Naive thymus-derived CD4-positive, alpha-beta T cell (primary cell): ENCODE results near the gene GOLM1. TPM values are rescaled to one million over a fixed set of nuclear protein-coding genes. Genes with fewer than 3 reads are reported as not detected.
"Not testable (repeated sequence)": the region's sequence is repeated elsewhere in the genome, so short reads cannot be mapped to it uniquely, and the experiment has no call there.

ENCODE experiments used
- ATAC-seq: fragments of 150-1000 bp; cut with Tn5 transposase; 2 replicates; pipeline ENCODE4 v1.10.0; 2021; ENCODE audit warnings: mild to moderate bottlenecking, moderate library complexity
- CTCF ChIA-PET: fragments of 350-600 bp; sonication (Branson Sonifier 250); formaldehyde crosslinking; loops from one replicate; lab custom pipeline; 2021; ENCODE audit warnings: antibody characterized with exemption; lab: Charles Lee
- POLR2A ChIA-PET: fragments of 350-600 bp; sonication (Branson Sonifier 250); formaldehyde crosslinking; loops from one replicate; lab custom pipeline; 2021; ENCODE audit warnings: antibody characterized with exemption, inconsistent platforms; lab: Charles Lee
- DNase-seq, 9 donors: peaks; one replicate each; pipeline versions ENCODE4 v3.0.0 to v3.0.0-alpha.2; 2020 to 2022; ENCODE audit warnings: mixed read lengths in 1 of 9
- H3K27ac ChIP-seq: one replicate; pipeline ENCODE4 v1.7.0; 2013; ENCODE audit warnings: mild to moderate bottlenecking, low read depth, low read length, moderate library complexity
- H3K27me3 ChIP-seq, 2 donors: one replicate each; pipeline ENCODE4 v1.7.0; 2013; ENCODE audit warnings: low read length in 2 of 2, mild to moderate bottlenecking in 2 of 2, moderate library complexity in 2 of 2; ENCODE audit not compliant: control insufficient read depth in 2 of 2, insufficient read depth in 2 of 2
- H3K36me3 ChIP-seq, 3 experiments: 1 replicate in 2 of 3; 2 replicates in 1 of 3; pipeline ENCODE4 v1.7.0; 2013; ENCODE audit warnings: low read length in 3 of 3, mild to moderate bottlenecking in 3 of 3, moderate library complexity in 1 of 3; ENCODE audit not compliant: insufficient read depth in 3 of 3, control insufficient read depth in 2 of 3
- H3K4me1 ChIP-seq, 2 donors: one replicate each; pipeline ENCODE4 v1.7.0; 2013; ENCODE audit warnings: low read length in 2 of 2, mild to moderate bottlenecking in 2 of 2, moderate library complexity in 1 of 2; ENCODE audit not compliant: control insufficient read depth in 2 of 2, insufficient read depth in 2 of 2
- H3K4me3 ChIP-seq: 2 replicates; pipeline ENCODE4 v1.7.0; 2013; ENCODE audit warnings: mild to moderate bottlenecking, low read length
- H3K9me3 ChIP-seq, 3 experiments: 1 replicate in 2 of 3; 2 replicates in 1 of 3; pipeline ENCODE4 v1.7.0; 2013; ENCODE audit warnings: low read length in 3 of 3; ENCODE audit not compliant: control insufficient read depth in 2 of 3
- H3K27ac Mint-ChIP-seq, 9 donors: one replicate each; pipeline ENCODE4 v1.8.0; 2020 to 2022; ENCODE audit warnings: mixed read lengths in 9 of 9, mild to moderate bottlenecking in 8 of 9, moderate library complexity in 5 of 9, inconsistent platforms in 2 of 9
- H3K27me3 Mint-ChIP-seq, 5 donors: one replicate each; pipeline ENCODE4 v1.8.0; 2021 to 2022; ENCODE audit warnings: mixed read lengths in 5 of 5, mild to moderate bottlenecking in 1 of 5
- H3K36me3 Mint-ChIP-seq, 5 donors: one replicate each; pipeline ENCODE4 v1.8.0; 2020 to 2022; ENCODE audit warnings: mixed read lengths in 5 of 5, mild to moderate bottlenecking in 3 of 5, inconsistent platforms in 1 of 5
- H3K4me1 Mint-ChIP-seq, 7 donors: one replicate each; pipeline ENCODE4 v1.8.0; 2020 to 2022; ENCODE audit warnings: mixed read lengths in 7 of 7, mild to moderate bottlenecking in 3 of 7, inconsistent platforms in 1 of 7
- H3K4me3 Mint-ChIP-seq, 10 donors: one replicate each; pipeline ENCODE4 v1.8.0; 2020 to 2022; ENCODE audit warnings: mild to moderate bottlenecking in 10 of 10, mixed read lengths in 10 of 10, moderate library complexity in 6 of 10, inconsistent platforms in 2 of 10
- H3K9me3 Mint-ChIP-seq, 11 donors: one replicate each; pipeline ENCODE4 v1.8.0; 2020 to 2022; ENCODE audit warnings: mixed read lengths in 11 of 11, mild to moderate bottlenecking in 4 of 11, inconsistent platforms in 1 of 11, moderate library complexity in 1 of 11
- intact Hi-C, 2 donors: fragments of 100-400 bp; cut with micrococcal nuclease; formaldehyde crosslinking; loops; one replicate each; pipeline ENCODE4 v1.15.1; 2023
- polyA plus RNA-seq, 2 donors: library from polyadenylated mRNA; unstranded; fragments of 300-500 nt; fragmentation: Illumina TruSeq; gene quantifications; one replicate each; pipeline ENCODE4 v1.2.3, GENCODE V29; 2021
- total RNA-seq, 6 experiments: library from RNA in 5 of 6; stranded (reverse) in 5 of 6; gene quantifications; 1 replicate in 5 of 6; 2 replicates in 1 of 6; pipeline ENCODE4 v1.2.3 and lab custom pipeline; 2021 to 2026

The GOLM1 gene, protein sequence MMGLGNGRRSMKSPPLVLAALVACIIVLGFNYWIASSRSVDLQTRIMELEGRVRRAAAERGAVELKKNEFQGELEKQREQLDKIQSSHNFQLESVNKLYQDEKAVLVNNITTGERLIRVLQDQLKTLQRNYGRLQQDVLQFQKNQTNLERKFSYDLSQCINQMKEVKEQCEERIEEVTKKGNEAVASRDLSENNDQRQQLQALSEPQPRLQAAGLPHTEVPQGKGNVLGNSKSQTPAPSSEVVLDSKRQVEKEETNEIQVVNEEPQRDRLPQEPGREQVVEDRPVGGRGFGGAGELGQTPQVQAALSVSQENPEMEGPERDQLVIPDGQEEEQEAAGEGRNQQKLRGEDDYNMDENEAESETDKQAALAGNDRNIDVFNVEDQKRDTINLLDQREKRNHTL
- 1 to 10 TPM in 2 of 5 experiments, under 1 TPM in 2, not detected in 1; 0.13 to 4.3 (median 1.4) TPM for total RNA-seq
- polyA plus RNA-seq = 1 to 10 TPM in 1 of 2 donors, under 1 TPM in 1; 0.78 to 1.3 TPM
- 1.6 reads per million, percentile 5 among the genes with 10 or more reads in this experiment for total RNA-seq (lab: John Stamatoyannopoulos, UW)

DNA sequence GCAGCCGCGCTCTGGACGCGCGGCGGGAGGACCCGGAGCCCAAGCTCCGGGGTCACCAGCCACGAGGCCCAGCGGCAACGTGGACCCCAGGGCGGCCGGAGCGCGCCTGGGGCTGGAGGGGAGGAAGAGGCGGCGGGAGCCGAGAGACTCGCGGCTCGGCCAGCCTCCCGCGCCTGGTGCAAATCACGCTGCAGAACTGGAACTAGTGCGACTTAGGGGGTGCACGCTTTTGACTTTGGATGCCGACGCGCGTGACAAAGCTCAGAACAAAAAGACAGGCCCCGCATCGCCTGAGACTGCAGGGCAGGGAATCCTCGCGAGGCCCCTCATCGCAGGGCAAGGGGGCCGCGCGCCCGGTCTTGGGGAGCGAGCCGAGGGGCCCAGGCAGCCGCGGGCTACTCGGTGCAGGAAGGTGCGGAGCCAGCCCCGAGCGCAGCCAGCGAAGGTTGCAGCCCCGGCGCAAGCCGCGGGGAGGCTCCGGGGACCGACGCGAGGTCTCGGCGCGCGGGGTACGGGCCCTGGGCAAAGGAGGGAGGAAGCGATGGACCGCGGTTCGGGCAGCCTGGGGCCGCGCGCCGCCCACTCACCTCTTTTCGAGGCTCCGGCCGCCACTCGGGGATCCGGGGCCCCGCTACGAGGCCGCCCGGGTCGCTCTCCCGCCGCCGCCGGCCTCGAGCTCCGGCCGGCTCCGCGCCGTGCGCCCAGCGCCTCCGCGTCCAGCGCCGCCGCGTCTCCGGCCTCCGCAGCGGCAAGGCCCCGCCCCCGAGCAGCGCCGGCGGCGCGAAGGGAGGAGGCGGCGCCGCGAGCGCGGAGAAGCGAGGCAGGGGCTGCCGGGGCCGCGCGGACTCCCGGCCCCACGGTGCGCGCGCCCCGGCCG lies at the start of gene GOLM1:
Gene GOLM1 (minus strand): TSS at position 735 of the 877 bp plus-strand sequence. CDS start 20,238 bp downstream, outside the sequence.
- peak within 1 kb of the TSS in 1 of 9 donors; percentile 53 for H3K27ac Mint-ChIP-seq
- Histone ChIP-seq H3K4me1 (no peaks in the 10 kb centered on the region), H3K27me3 (peaks cover 0 to 4% of the 10 kb centered on the region in 2 donors), H3K36me3 (no peaks in the 10 kb centered on the region), H3K4me3 (peak within 1 kb of the TSS; percentile 46), H3K9me3 (no peaks in the 10 kb centered on the region), H3K27ac (no peak within 1 kb of the TSS)
- DNase-seq = peak in 2 of 9 donors; percentile 23 to 67
- CTCF ChIA-PET = no interaction called here
- POLR2A ChIA-PET = no interaction called here
- peak within 1 kb of the TSS; percentile 77 to 94 (median 86) for H3K4me3 Mint-ChIP-seq
- H3K9me3 Mint-ChIP-seq = peaks cover 0 to 2% (median 0%) of the 10 kb centered on the region in 11 donors
- peaks cover 9 to 14% (median 10%) of the 10 kb centered on the region in 7 donors for H3K4me1 Mint-ChIP-seq
- H3K27me3 Mint-ChIP-seq = peaks cover 42 to 71% (median 50%) of the 10 kb centered on the region in 5 donors
- peak; percentile 83 for ATAC-seq
- no peaks in the 10 kb centered on the region for H3K36me3 Mint-ChIP-seq
- intact Hi-C loops = loop anchor here in 1 of 2 donors (2.0 kb wide), 1 partner anchor 158 kb away; the partner anchor contains the start of gene NAA35

GRCh38 chr9:86146671-86147070 lies 47.3 kb upstream of the GOLM1 start:
- H3K27me3 ChIP-seq, H3K4me1 ChIP-seq, intact Hi-C loops, POLR2A ChIA-PET, H3K4me1 Mint-ChIP-seq, H3K36me3 ChIP-seq, CTCF ChIA-PET, H3K4me3 ChIP-seq, ATAC-seq, DNase-seq, H3K9me3 ChIP-seq, H3K4me3 Mint-ChIP-seq, H3K27ac ChIP-seq: not testable (repeated sequence)
- H3K27ac Mint-ChIP-seq = peak overlapping the region in 1 of 9 donors; percentile 56
- peaks cover 0 to 23% (median 0%) of the 10 kb centered on the region in 5 donors for H3K36me3 Mint-ChIP-seq
- H3K27me3 Mint-ChIP-seq = peaks cover 3 to 29% (median 13%) of the 10 kb centered on the region in 5 donors
- peaks cover 12 to 28% (median 18%) of the 10 kb centered on the region in 11 donors for H3K9me3 Mint-ChIP-seq

DNA sequence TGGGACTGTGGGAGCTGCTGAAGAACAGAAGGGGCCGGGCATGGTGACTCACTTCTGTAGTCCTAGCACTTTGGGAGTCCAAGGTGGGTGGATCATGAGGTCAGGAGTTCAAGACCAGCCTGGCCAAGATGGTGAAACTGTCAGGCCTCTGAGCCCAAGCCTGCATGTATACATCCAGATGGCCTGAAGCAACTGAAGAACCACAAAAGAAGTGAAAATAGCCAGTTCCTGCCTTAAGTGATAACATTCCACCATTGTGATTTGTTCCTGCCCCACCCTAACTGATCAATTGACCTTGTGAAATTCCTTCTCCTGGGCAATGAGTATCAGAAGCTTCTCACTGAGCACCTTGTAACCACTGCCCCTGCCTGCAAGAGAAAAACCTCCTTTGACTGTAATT lies 46.6 kb upstream of the GOLM1 start:
- ATAC-seq, intact Hi-C loops, DNase-seq: not testable (repeated sequence)

DNA sequence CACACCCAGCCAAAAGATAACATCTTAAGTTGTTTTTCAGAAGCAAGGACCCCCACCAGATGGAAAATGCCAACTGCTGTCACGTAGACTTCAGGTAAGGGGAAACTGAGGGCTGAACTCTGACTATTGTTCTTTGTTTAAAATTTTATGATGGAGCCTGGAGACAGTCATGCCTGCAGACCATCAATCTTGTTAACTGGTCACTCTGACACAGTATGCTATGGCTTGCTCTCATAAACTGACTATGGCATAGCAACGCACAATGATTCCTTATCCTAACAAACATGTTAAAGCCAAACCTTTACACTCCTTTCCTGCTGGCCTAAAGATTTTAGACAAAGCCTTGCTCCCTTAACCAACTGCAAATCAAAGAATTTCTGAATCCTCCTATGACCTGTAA lies 43.6 kb upstream of the GOLM1 start:
- Mint-ChIP-seq H3K27ac (no peak overlapping the region), H3K36me3 (peaks cover 0 to 19% (median 0%) of the 10 kb centered on the region in 5 donors), H3K4me1 (no peaks in the 10 kb centered on the region), H3K9me3 (peaks cover 12 to 28% (median 18%) of the 10 kb centered on the region in 11 donors), H3K4me3 (no peak overlapping the region), H3K27me3 (peaks cover 0 to 27% (median 17%) of the 10 kb centered on the region in 5 donors)
- ChIA-PET POLR2A (no interaction called here), CTCF (no interaction called here)
- no peak overlapping the region for H3K27ac ChIP-seq
- intact Hi-C loops = no loop called here
- no peak for DNase-seq
- no peaks in the 10 kb centered on the region for H3K9me3 ChIP-seq
- no peaks in the 10 kb centered on the region for H3K36me3 ChIP-seq
- ATAC-seq = no peak
- no peaks in the 10 kb centered on the region for H3K27me3 ChIP-seq
- no peak overlapping the region for H3K4me3 ChIP-seq
- no peaks in the 10 kb centered on the region for H3K4me1 ChIP-seq

More for the DNA sequence above, 46.6 kb upstream of the GOLM1 start:
- H3K27ac Mint-ChIP-seq, H3K27ac ChIP-seq, H3K9me3 ChIP-seq, H3K4me3 Mint-ChIP-seq, H3K4me1 Mint-ChIP-seq, CTCF ChIA-PET, POLR2A ChIA-PET, H3K36me3 ChIP-seq, H3K27me3 ChIP-seq, H3K4me1 ChIP-seq, H3K4me3 ChIP-seq: not testable (repeated sequence)
- peaks cover 0 to 23% (median 0%) of the 10 kb centered on the region in 5 donors for H3K36me3 Mint-ChIP-seq
- peaks cover 12 to 28% (median 18%) of the 10 kb centered on the region in 11 donors for H3K9me3 Mint-ChIP-seq
- H3K27me3 Mint-ChIP-seq = peaks cover 3 to 29% (median 13%) of the 10 kb centered on the region in 5 donors

- CTCF ChIA-PET = no interaction called here
- POLR2A ChIA-PET = no interaction called here
- peaks cover 6 to 19% (median 14%) of the 10 kb centered on the region in 11 donors for H3K9me3 Mint-ChIP-seq
- Histone ChIP-seq H3K36me3 (no peaks in the 10 kb centered on the region), H3K27ac (no peak overlapping the region), H3K27me3 (no peaks in the 10 kb centered on the region), H3K4me1 (no peaks in the 10 kb centered on the region), H3K9me3 (no peaks in the 10 kb centered on the region), H3K4me3 (no peak overlapping the region)
- intact Hi-C loops = no loop called here
- H3K4me1 Mint-ChIP-seq = no peaks in the 10 kb centered on the region
- DNase-seq (no peak), ATAC-seq (no peak)
- H3K27ac Mint-ChIP-seq = no peak overlapping the region
- peaks cover 0 to 23% (median 12%) of the 10 kb centered on the region in 5 donors for H3K27me3 Mint-ChIP-seq
- peaks cover 0 to 15% (median 0%) of the 10 kb centered on the region in 5 donors for H3K36me3 Mint-ChIP-seq
- no peak overlapping the region for H3K4me3 Mint-ChIP-seq
Measured at GRCh38 chr9:86141843-86142242, 42.5 kb upstream of the GOLM1 start.

- ATAC-seq = no peak
- H3K9me3 ChIP-seq = no peaks in the 10 kb centered on the region
- H3K27me3 ChIP-seq = no peaks in the 10 kb centered on the region
- no peak overlapping the region for H3K4me3 ChIP-seq
- Mint-ChIP-seq H3K4me1 (no peaks in the 10 kb centered on the region), H3K4me3 (no peak overlapping the region), H3K9me3 (peaks cover 0 to 2% (median 0%) of the 10 kb centered on the region in 11 donors), H3K36me3 (no peaks in the 10 kb centered on the region), H3K27ac (no peak overlapping the region), H3K27me3 (peaks cover 0 to 8% (median 0%) of the 10 kb centered on the region in 5 donors)
- H3K36me3 ChIP-seq = no peaks in the 10 kb centered on the region
- intact Hi-C loops = no loop called here
- CTCF ChIA-PET = no interaction called here
- H3K27ac ChIP-seq = no peak overlapping the region
- DNase-seq = no peak
- POLR2A ChIA-PET = no interaction called here
- H3K4me1 ChIP-seq = no peaks in the 10 kb centered on the region
Measured at GRCh38 chr9:86135371-86135770, 36.0 kb upstream of the GOLM1 start.
